K562 (cell line): ENCODE data around the gene BDH1. TPM values are rescaled to one million over a fixed set of nuclear protein-coding genes. Genes with fewer than 3 reads are reported as not detected.

ENCODE experiments used
- ATAC-seq: fragments of 200-7000 bp; cut with Tn5 transposase; 3 replicates; pipeline ENCODE4 v1.9.1; 2020; ENCODE audit warnings: moderate library complexity
- BruUV-seq: library from RNA; stranded (reverse); fragments of 400-500 nt; replicated peaks from 2 replicates; lab custom pipeline; 2021; lab: Mats Ljungman, UMichigan
- CTCF ChIA-PET: fragments of 300-600 bp; formaldehyde crosslinking; extraction: SDS; loops from one replicate; lab custom pipeline; 2021; ENCODE audit warnings: low intra/inter-chr PET ratio; lab: Yijun Ruan, JAX
- POLR2A ChIA-PET: fragments of 300-600, 350-650 bp; sonication (Branson Sonifier 250); formaldehyde crosslinking; extraction: SDS; loops from one replicate; lab custom pipeline; 2021; ENCODE audit warnings: antibody characterized with exemption, inconsistent platforms; lab: Yijun Ruan, JAX
- DNase-seq, 4 experiments: peaks; one replicate each; pipeline versions ENCODE4 v3.0.0 to v3.0.0-alpha.2; 2011 to 2018; ENCODE audit warnings: low spot score in 3 of 4, mixed read lengths in 3 of 4; ENCODE audit errors: extremely low read depth in 1 of 4
- FAIRE-seq: peaks from 2 replicates; lab custom pipeline; 2011; peaks lifted over from hg19 to GRCh38; lab: Jason Lieb, UNC
- H2AFZ ChIP-seq: 2 replicates; pipeline ENCODE4 v1.6.0; 2011; ENCODE audit warnings: low read depth, low read length, control low read depth, inconsistent platforms
- H3K27ac ChIP-seq: fragments of 200-600 bp; 3 replicates; pipeline ENCODE4 v1.8.0; 2011; ENCODE audit warnings: low read depth, mild to moderate bottlenecking, control low read depth, inconsistent platforms, low read length, moderate library complexity, mixed read lengths; ENCODE audit errors: extremely low read depth
- H3K27me3 ChIP-seq, 2 experiments: fragments of 300-600 bp in 1 of 2; 2 replicates in 1 of 2; 3 replicates in 1 of 2; pipeline versions ENCODE4 v1.6.0 to v1.8.0; 2011; ENCODE audit warnings: inconsistent platforms in 2 of 2, low read length in 2 of 2, mild to moderate bottlenecking in 1 of 2, mixed read lengths in 1 of 2, moderate library complexity in 1 of 2; ENCODE audit not compliant: control insufficient read depth in 2 of 2, insufficient read depth in 2 of 2
- H3K36me3 ChIP-seq: fragments of 300-600 bp; 3 replicates; pipeline ENCODE4 v1.8.0; 2011; ENCODE audit warnings: mild to moderate bottlenecking, low read length, inconsistent platforms; ENCODE audit not compliant: control insufficient read depth, insufficient read depth
- H3K4me1 ChIP-seq, 2 experiments: fragments of 200-600 bp in 1 of 2; replicated peaks in 1 of 2; 2 replicates in 1 of 2; 3 replicates in 1 of 2; pipeline versions ENCODE4 v1.5.1 to v1.8.0; 2011; ENCODE audit warnings: inconsistent platforms in 2 of 2, low read length in 2 of 2, mild to moderate bottlenecking in 1 of 2, mixed read lengths in 1 of 2, moderate library complexity in 1 of 2; ENCODE audit not compliant: control insufficient read depth in 2 of 2, insufficient read depth in 2 of 2
- H3K4me2 ChIP-seq: 2 replicates; pipeline ENCODE4 v1.6.1; 2011; ENCODE audit warnings: low read length, control low read depth, inconsistent platforms, mixed read lengths; ENCODE audit not compliant: insufficient read depth
- H3K4me3 ChIP-seq: fragments of 200-600 bp; sonication (generic), shearing (Covaris generic); 2 replicates; pipeline ENCODE4 v1.5.1; 2016; ENCODE audit warnings: control low read depth, inconsistent platforms
- H3K79me2 ChIP-seq: fragments of 200-600 bp; 3 replicates; pipeline ENCODE4 v1.8.0; 2011; ENCODE audit warnings: low read length, inconsistent platforms; ENCODE audit not compliant: control insufficient read depth, insufficient read depth
- H3K9ac ChIP-seq, 2 experiments: 2 replicates each; pipeline versions ENCODE4 v1.6.0 to v1.6.1; 2011; ENCODE audit warnings: low read depth in 2 of 2, low read length in 2 of 2, control low read depth in 1 of 2, inconsistent platforms in 1 of 2, mild to moderate bottlenecking in 1 of 2, mixed read lengths in 1 of 2; ENCODE audit not compliant: insufficient read depth in 1 of 2
- H3K9me1 ChIP-seq: one replicate; pipeline ENCODE4 v1.6.0; 2011; ENCODE audit warnings: inconsistent platforms, mild to moderate bottlenecking, low read length, moderate library complexity; ENCODE audit not compliant: control insufficient read depth, insufficient read depth
- H3K9me3 ChIP-seq: replicated peaks from 2 replicates; pipeline ENCODE4 v1.5.1; 2011; ENCODE audit warnings: low read depth, low read length, inconsistent platforms; ENCODE audit not compliant: control insufficient read depth, insufficient read depth
- H4K20me1 ChIP-seq: replicated peaks from 2 replicates; pipeline ENCODE4 v1.6.1; 2011; ENCODE audit warnings: low read length, inconsistent platforms, mixed read lengths; ENCODE audit not compliant: control insufficient read depth, insufficient read depth
- ARID1B ChIP-seq: fragments of 450-650 bp; IDR thresholded peaks from 2 replicates; pipeline ENCODE4 v1.6.1; 2016; ENCODE audit warnings: antibody characterized with exemption, mild to moderate bottlenecking, inconsistent platforms
- BRF2 ChIP-seq: IDR thresholded peaks from 3 replicates; pipeline ENCODE4 v1.6.1; 2011; ENCODE audit warnings: borderline replicate concordance, mild to moderate bottlenecking; ENCODE audit not compliant: insufficient read length, insufficient read depth
- CBFA2T2 ChIP-seq: fragments of 450-650 bp; conservative IDR thresholded peaks from 2 replicates; pipeline ENCODE4 v1.6.1; 2017; ENCODE audit warnings: mild to moderate bottlenecking
- CBFA2T3 ChIP-seq: fragments of 450-650 bp; IDR thresholded peaks from 2 replicates; pipeline ENCODE4 v1.6.1; 2017
- DPF2 ChIP-seq: fragments of 450-650 bp; IDR thresholded peaks from 2 replicates; pipeline ENCODE4 v1.6.1; 2016
- EP300 ChIP-seq: IDR thresholded peaks from 2 replicates; pipeline ENCODE4 v1.6.1; 2012; ENCODE audit warnings: low read length, improper control_type of control experiment
- FOSL1 ChIP-seq: fragments of 200-800 bp; sonication (Bioruptor generic); conservative IDR thresholded peaks from 2 replicates; pipeline ENCODE4 v1.6.1; 2016; ENCODE audit warnings: missing genetic modification characterization, missing compliant biosample characterization
- HDAC1 ChIP-seq, 2 experiments: fragments of 450-650 bp; IDR thresholded peaks; 2 replicates each; pipeline ENCODE4 v1.6.1; 2016 to 2017; ENCODE audit warnings: inconsistent platforms in 1 of 2, mild to moderate bottlenecking in 1 of 2, moderate library complexity in 1 of 2
- NFIX ChIP-seq: fragments of 250-450 bp; sonication (Bioruptor Pico); IDR thresholded peaks from 2 replicates; pipeline ENCODE4 v1.4.0; 2020; ENCODE audit warnings: low read depth, mild to moderate bottlenecking, moderate library complexity
- POLR2B ChIP-seq: fragments of 450-650 bp; IDR thresholded peaks from 2 replicates; pipeline ENCODE4 v1.6.1; 2018; ENCODE audit warnings: low read depth; ENCODE audit not compliant: partially characterized antibody
- STAT5A ChIP-seq: IDR thresholded peaks from 2 replicates; pipeline ENCODE4 v1.6.1; 2012; ENCODE audit warnings: low read length, inconsistent platforms, borderline replicate concordance
- TAL1 ChIP-seq: fragments of 450-650 bp; IDR thresholded peaks from 2 replicates; pipeline ENCODE4 v1.6.1; 2016; ENCODE audit warnings: mild to moderate bottlenecking
- TRIM24 ChIP-seq, 2 experiments: fragments of 450-650 bp; IDR thresholded peaks; 2 replicates each; pipeline ENCODE4 v1.6.1; 2016
- WGBS: fragments of 100-300 bp; shearing (Covaris generic); methylation state at CpG from one replicate; pipeline ENCODE4 v1.1.6; 2016; ENCODE audit warnings: low coverage, mixed read lengths; ENCODE audit not compliant: insufficient coverage; ENCODE audit errors: missing lambda C conversion rate; 5-methylcytosine and 5-hydroxymethylcytosine counted together
- in situ Hi-C: fragments of 300-500 bp; cut with MboI; formaldehyde crosslinking; loops from 4 replicates; pipeline ENCODE4 v1.15.0; 2018; ENCODE audit warnings: inconsistent platforms, mixed read lengths
- intact Hi-C: fragments of 100-400 bp; cut with micrococcal nuclease; formaldehyde crosslinking; loops from 2 replicates; pipeline ENCODE4 v1.14.2; 2022
- polyA plus RNA-seq, 8 experiments: library from polyadenylated mRNA; depleted of rRNA in 4 of 8; stranded (reverse) in 5 of 8; unstranded in 3 of 8; fragments of >200 nt; fragmentation: Nextera tagmentation in 2 of 8; fragmentation: Illumina TruSeq in 1 of 8; extraction: Ambion mirVana in 2 of 8; extraction: Trizol in 1 of 8; gene quantifications; 2 replicates each; pipeline versions ENCODE4 v1.2.1 to v1.2.3, GENCODE V29; 2011 to 2014; ENCODE audit warnings: inconsistent platforms in 1 of 8, missing spikeins in 1 of 8
- total RNA-seq, 7 experiments: library from RNA; depleted of rRNA in 6 of 7; stranded (reverse); fragments of >200 nt in 6 of 7; fragmentation: Illumina TruSeq in 2 of 7; extraction: Trizol in 2 of 7; gene quantifications; 2 replicates each; pipeline versions ENCODE4 v1.2.1 to v1.2.3, GENCODE V29; 2011 to 2021; ENCODE audit warnings: low replicate concordance in 1 of 7
- TF ChIP-seq, protein P1 (sequence below): fragments of 250-450 bp; sonication (Bioruptor Pico); IDR thresholded peaks from 2 replicates; pipeline ENCODE4 v1.5.0; 2020; ENCODE audit warnings: mild to moderate bottlenecking
- TF ChIP-seq, protein P2 (sequence below): fragments of 450-650 bp; IDR thresholded peaks from 2 replicates; pipeline ENCODE4 v1.6.1; 2017; ENCODE audit warnings: antibody characterized with exemption, mild to moderate bottlenecking
- TF ChIP-seq, protein P3 (sequence below), 2 experiments: fragments of 450-650 bp; conservative IDR thresholded peaks; 2 replicates each; pipeline ENCODE4 v1.6.1; 2017; ENCODE audit warnings: mild to moderate bottlenecking in 2 of 2, moderate library complexity in 2 of 2

BDH1 gene
- total and polyA plus RNA-seq, 9 of the 15 experiments (the other 6 are each of a cell fraction or from before 2014, with no cell fraction given) = 0.07 to 0.89 (median 0.12) TPM; not detected in 3

- in situ Hi-C loops (loop anchor here (10.0 kb wide), 1 partner anchor 77 kb away; no protein-coding TSS in a partner anchor), intact Hi-C loops (loop anchor here (5.0 to 10.0 kb wide), 3 partner anchors 50 to 307 kb away; no protein-coding TSS in a partner anchor)
- Histone ChIP-seq H3K4me2 (no peak overlapping the region), H3K9ac (no peak overlapping the region), H3K79me2 (no peaks in the 10 kb centered on the region), H3K27me3 (no peaks in the 10 kb centered on the region), H3K9me3 (no peaks in the 10 kb centered on the region), H4K20me1 (no peaks in the 10 kb centered on the region), H3K36me3 (no peaks in the 10 kb centered on the region), H3K9me1 (no peaks in the 10 kb centered on the region), H2AFZ (no peak overlapping the region), H3K27ac (no peak overlapping the region), H3K4me1 (peaks cover 25 to 38% of the 10 kb centered on the region in 2 experiments; a peak in 4 of 5 replicates), H3K4me3 (no peak overlapping the region)
- no TSS peak for BruUV-seq
- DNase-seq (peak in 1 of 4 experiments; percentile 36), FAIRE-seq (no peak), ATAC-seq (no peak)
- WGBS = 17% methylated on average over 4 of the region's 4 CpGs
- CTCF ChIA-PET = no interaction called here
- POLR2A ChIA-PET = interaction anchor here (0.7 to 1.5 kb wide), 3 partner anchors 10 to 19 kb away, joined by 3 to 4 read pairs (median 3); no protein-coding TSS in a partner anchor
- TF ChIP-seq CBFA2T2 (0 out of 2 replicates have a peak, but pooled peaks have one; percentile 4), HDAC1 (IDR thresholded peaks at IDR 0.05) (no peak), TRIM24 (IDR thresholded peaks at IDR 0.05) (no peak), ARID1B (peak; percentile 66), BRF2 (no peak), STAT5A (no peak), EP300 (peak; percentile 33; the same call in 1 of the 2 replicates), NFIX (CRISPR knock-in tag) (no peak), DPF2 (peak; percentile 35; the same call in 1 of the 2 replicates), TAL1 (peak; percentile 49), POLR2B (no peak), FOSL1 (tag) (0 out of 2 replicates have a peak, but pooled peaks have one; percentile 30), CBFA2T3 (peak; percentile 63)
- TF ChIP-seq, protein P1, sequence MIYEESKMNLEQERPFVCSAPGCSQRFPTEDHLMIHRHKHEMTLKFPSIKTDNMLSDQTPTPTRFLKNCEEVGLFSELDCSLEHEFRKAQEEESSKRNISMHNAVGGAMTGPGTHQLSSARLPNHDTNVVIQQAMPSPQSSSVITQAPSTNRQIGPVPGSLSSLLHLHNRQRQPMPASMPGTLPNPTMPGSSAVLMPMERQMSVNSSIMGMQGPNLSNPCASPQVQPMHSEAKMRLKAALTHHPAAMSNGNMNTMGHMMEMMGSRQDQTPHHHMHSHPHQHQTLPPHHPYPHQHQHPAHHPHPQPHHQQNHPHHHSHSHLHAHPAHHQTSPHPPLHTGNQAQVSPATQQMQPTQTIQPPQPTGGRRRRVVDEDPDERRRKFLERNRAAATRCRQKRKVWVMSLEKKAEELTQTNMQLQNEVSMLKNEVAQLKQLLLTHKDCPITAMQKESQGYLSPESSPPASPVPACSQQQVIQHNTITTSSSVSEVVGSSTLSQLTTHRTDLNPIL = no peak
- TF ChIP-seq, protein P2, sequence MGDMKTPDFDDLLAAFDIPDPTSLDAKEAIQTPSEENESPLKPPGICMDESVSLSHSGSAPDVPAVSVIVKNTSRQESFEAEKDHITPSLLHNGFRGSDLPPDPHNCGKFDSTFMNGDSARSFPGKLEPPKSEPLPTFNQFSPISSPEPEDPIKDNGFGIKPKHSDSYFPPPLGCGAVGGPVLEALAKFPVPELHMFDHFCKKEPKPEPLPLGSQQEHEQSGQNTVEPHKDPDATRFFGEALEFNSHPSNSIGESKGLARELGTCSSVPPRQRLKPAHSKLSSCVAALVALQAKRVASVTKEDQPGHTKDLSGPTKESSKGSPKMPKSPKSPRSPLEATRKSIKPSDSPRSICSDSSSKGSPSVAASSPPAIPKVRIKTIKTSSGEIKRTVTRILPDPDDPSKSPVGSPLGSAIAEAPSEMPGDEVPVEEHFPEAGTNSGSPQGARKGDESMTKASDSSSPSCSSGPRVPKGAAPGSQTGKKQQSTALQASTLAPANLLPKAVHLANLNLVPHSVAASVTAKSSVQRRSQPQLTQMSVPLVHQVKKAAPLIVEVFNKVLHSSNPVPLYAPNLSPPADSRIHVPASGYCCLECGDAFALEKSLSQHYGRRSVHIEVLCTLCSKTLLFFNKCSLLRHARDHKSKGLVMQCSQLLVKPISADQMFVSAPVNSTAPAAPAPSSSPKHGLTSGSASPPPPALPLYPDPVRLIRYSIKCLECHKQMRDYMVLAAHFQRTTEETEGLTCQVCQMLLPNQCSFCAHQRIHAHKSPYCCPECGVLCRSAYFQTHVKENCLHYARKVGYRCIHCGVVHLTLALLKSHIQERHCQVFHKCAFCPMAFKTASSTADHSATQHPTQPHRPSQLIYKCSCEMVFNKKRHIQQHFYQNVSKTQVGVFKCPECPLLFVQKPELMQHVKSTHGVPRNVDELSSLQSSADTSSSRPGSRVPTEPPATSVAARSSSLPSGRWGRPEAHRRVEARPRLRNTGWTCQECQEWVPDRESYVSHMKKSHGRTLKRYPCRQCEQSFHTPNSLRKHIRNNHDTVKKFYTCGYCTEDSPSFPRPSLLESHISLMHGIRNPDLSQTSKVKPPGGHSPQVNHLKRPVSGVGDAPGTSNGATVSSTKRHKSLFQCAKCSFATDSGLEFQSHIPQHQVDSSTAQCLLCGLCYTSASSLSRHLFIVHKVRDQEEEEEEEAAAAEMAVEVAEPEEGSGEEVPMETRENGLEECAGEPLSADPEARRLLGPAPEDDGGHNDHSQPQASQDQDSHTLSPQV = no peak
- TF ChIP-seq, protein P3, sequence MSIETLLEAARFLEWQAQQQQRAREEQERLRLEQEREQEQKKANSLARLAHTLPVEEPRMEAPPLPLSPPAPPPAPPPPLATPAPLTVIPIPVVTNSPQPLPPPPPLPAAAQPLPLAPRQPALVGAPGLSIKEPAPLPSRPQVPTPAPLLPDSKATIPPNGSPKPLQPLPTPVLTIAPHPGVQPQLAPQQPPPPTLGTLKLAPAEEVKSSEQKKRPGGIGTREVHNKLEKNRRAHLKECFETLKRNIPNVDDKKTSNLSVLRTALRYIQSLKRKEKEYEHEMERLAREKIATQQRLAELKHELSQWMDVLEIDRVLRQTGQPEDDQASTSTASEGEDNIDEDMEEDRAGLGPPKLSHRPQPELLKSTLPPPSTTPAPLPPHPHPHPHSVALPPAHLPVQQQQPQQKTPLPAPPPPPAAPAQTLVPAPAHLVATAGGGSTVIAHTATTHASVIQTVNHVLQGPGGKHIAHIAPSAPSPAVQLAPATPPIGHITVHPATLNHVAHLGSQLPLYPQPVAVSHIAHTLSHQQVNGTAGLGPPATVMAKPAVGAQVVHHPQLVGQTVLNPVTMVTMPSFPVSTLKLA (conservative IDR thresholded peaks at IDR 0.05) = no peak
Measured at GRCh38 chr3:197597335-197597734, 41.6 kb upstream of the BDH1 start.
